GM18519 (cell line): ENCODE data around the gene DLX4.

Source experiments
- ATAC-seq: cut with Tn5 transposase; IDR thresholded peaks from one replicate; pipeline ENCODE4 v1.9.1; 2021; ENCODE audit warnings: mild to moderate bottlenecking, moderate library complexity; ENCODE audit not compliant: unreplicated experiment, low FRiP score

Gene DLX4

GRCh38 chr17:49969134-49969759 is at the start of gene DLX4:
Gene DLX4, plus strand, starts transcription at chr17:49969190. Its CDS starts 279 bp downstream, at chr17:49969469.
- ATAC-seq, result no peak

GRCh38 chr17:49920030-49920769 is 48.8 kb upstream of the DLX4 start:
- ATAC-seq, result no peak

DNA sequence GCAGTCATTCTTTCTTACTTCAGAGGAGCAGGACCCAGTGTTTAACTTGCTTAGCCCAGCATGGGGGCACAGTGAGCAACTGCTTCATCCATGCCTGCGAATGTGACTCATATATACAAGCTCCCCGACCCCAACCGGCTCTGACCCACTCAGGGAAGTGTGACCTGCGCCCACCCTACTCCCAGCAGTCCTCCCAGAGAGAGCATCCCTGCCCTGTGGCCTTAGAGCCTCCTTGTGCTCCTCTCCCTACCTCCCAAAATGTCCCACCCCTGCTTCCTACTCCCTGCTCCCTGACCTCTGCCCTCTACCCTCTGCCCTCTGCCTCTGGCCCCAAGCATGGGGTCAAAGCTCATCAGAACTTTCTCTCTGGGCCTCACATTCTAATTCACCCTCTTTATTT is 46.9 kb upstream of the DLX4 start:
- ATAC-seq, result no peak

GRCh38 chr17:49924116-49924515 is 44.9 kb upstream of the DLX4 start:
- no peak for ATAC-seq

DNA sequence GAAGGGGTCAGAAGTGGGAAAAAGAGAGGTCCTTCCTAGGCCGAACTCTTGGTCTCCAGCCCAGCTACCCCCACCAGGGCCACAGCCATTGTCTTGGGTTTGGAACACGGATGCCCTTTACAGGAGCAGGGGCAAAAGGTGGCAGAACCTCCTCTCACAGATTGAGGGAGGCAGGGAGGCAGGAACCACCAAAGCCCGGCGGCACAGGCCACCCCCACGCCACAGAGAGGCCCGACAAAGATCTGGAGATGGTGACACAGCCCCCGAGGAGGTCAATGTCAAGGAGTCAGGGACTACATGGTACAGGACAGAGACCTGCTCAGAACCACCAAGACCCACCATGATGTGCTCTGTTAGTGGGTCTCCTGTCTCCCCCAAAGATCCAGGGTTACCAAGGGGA is 44.4 kb upstream of the DLX4 start:
- no peak for ATAC-seq

- no peak for ATAC-seq
Measured at GRCh38 chr17:49925921-49926320, 43.1 kb upstream of the DLX4 start.

- ATAC-seq, result no peak
Measured at GRCh38 chr17:49926886-49927285, 42.1 kb upstream of the DLX4 start.

GRCh38 chr17:49928126-49928800 is 40.7 kb upstream of the DLX4 start:
- no peak for ATAC-seq

- no peak for ATAC-seq
Measured at GRCh38 chr17:49928837-49929475, 40.0 kb upstream of the DLX4 start.

DNA sequence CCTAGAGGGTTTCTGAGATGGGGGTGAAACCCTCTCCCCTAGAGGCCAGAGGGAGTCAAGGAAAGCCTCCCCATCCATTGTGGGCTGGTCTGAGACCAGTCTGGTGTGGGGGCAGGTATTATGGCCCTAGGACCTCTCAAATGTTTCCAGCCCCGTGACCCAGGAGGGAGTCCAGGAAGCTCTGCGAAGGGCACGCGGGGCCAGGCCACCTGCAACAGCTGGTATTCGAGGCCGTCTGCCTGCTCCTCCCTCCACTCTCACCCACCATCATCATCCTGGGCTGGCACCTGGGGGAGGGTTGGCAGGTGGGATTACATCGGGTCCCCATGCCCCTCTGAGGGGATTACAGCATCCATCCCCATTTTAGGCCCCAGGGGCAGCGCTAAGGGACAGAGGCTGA is 38.1 kb upstream of the DLX4 start:
- ATAC-seq, result no peak

GRCh38 chr17:49931416-49932137 is 37.4 kb upstream of the DLX4 start:
- no peak for ATAC-seq

DNA sequence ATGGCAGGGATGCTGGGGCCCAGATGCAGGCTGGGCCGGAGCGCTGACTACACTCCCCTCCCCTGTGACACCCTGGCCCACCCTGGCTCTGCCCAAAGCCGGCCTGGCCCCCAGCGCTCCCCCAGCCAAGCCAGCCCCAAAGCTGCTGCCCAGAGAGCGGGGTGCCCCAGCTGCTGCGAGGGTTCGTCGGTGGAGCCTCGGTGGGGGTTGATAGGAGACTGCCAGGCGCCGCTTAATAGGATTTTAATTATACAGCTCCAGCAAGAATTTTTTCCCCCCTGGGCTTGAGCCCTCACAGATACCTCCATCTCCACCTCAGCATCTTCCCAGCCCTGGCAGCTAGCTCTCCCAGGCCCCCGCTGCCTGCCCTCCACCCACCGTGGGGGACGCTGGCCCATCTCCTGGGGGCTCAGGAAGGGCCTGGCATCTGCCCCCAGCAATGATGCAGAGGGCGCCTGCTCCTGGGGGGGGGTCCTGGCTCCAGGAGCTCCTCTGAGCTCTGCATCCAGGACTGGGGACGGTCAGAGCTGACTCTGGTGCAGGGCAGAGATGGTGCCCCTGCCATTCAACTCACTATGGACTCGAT is 36.8 kb upstream of the DLX4 start:
- ATAC-seq, result no peak

DNA sequence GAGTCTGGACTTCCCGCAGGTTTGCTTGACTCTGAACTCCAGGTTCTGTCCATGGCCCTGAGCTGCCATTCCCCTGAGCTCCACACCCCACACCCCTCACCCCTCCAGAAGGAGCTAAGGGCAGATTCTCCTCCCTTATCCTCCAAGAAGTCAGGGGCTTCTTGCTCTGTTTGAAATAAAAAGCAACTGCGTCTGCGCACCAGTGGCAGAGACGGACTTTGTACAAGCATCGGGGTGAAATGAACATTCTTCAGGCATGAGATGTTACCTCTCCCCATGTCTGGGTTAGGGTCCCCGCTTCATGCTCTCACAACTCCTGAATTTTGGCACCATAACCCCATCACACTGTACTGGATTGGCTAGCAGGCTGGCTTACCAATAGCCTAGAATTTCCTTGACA is 36.1 kb upstream of the DLX4 start:
- ATAC-seq, result no peak

- no peak for ATAC-seq
Measured at GRCh38 chr17:49935526-49936210, 33.3 kb upstream of the DLX4 start.

DNA sequence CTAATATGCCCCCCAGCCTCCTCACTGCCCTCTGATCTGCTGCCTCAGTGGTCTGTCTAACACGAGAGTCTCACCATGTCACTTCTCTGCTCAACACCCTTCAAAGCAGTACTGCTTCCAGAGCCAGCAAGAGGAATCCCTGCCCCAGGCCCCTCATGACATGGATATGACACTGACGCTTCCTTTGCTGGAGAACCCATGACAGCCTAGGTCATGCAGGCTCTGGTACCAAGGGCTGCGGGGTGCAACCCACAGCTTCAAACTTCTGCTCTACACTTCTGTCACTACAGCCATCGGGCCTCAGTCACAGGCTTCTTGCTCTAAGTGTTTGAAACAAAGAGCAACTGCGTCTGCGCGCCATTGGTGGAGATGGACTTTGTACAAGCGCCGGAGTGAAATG is 32.6 kb upstream of the DLX4 start:
- ATAC-seq, result no peak

DNA sequence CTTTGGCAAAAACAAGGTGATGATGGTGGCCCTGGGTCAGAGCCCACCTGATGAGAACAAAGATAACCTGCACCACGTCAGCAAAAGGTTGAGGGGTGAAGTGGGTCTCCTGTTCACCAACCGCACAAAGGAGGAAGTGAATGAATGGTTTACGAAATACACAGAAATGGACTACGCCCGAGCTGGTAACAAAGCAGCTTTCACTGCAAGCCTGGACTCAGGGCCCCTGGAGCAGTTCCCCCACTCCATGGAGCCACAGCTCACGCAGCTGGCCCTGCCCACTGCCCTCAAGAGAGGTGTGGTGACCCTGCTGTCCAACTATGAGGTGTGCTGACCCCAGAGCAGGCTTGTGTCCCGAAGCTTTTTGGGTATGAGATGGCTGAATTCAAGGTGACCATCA is 29.7 kb upstream of the DLX4 start:
- ATAC-seq, result no peak

- no peak for ATAC-seq
Measured at GRCh38 chr17:49941427-49941826, 27.6 kb upstream of the DLX4 start.

DNA sequence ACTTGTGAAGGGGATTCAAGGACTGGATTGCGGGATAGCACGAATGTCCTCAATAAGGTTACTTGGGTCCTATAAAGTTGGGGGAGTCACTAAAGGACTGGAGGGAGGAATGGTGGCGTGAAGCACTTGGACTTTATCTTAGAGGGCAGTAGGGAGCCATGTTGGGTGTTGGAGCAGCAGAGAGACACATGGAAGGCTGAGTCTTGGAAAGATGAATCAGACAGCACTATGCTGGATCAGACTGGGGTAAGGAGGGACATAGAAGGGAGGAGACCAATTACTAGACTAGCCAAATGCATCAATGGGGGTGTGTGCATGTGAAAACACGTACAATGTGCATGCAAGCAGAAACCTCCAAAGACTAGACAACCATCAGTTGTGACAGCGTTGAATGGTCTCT is 26.0 kb upstream of the DLX4 start:
- no peak for ATAC-seq

GRCh38 chr17:49944273-49944870 is 24.6 kb upstream of the DLX4 start:
- no peak for ATAC-seq
